Neural cell (in vitro differentiated cells): Measurements from ENCODE around the gene USO1.

Experiments used
- EP300 ChIP-seq: fragments of 450-650 bp; conservative IDR thresholded peaks from 2 replicates; pipeline ENCODE4 v1.6.1; 2014; ENCODE audit warnings: antibody characterized with exemption, mild to moderate bottlenecking, moderate library complexity; ENCODE audit not compliant: poor library complexity, severe bottlenecking
- EZH2 ChIP-seq: fragments of 200-600, 300-800 bp; shearing (Covaris generic), sonication (generic); IDR thresholded peaks from 2 replicates; pipeline ENCODE4 v1.6.1; 2014; ENCODE audit warnings: antibody characterized with exemption, low read length, borderline replicate concordance, mild to moderate bottlenecking; ENCODE audit not compliant: insufficient read depth, poor library complexity, severe bottlenecking
- MXI1 ChIP-seq: fragments of 450-650 bp; conservative IDR thresholded peaks from 2 replicates; pipeline ENCODE4 v1.6.1; 2014; ENCODE audit warnings: antibody characterized with exemption, mild to moderate bottlenecking; ENCODE audit not compliant: poor library complexity, severe bottlenecking
- POLR2AphosphoS5 ChIP-seq: IDR thresholded peaks from 2 replicates; pipeline ENCODE4 v1.6.1; 2012
- SMC3 ChIP-seq: fragments of 450-650 bp; conservative IDR thresholded peaks from 2 replicates; pipeline ENCODE4 v1.6.1; 2014; ENCODE audit warnings: antibody characterized with exemption, mild to moderate bottlenecking, moderate library complexity; ENCODE audit not compliant: poor library complexity
- TAF1 ChIP-seq: IDR thresholded peaks from 2 replicates; pipeline ENCODE4 v1.6.1; 2012; ENCODE audit warnings: low read depth
- TF ChIP-seq, protein P1 (sequence below): fragments of 450-650 bp; IDR thresholded peaks from 2 replicates; pipeline ENCODE4 v1.5.1; 2014; ENCODE audit warnings: antibody characterized with exemption, mild to moderate bottlenecking, moderate library complexity; ENCODE audit not compliant: poor library complexity, severe bottlenecking

DNA sequence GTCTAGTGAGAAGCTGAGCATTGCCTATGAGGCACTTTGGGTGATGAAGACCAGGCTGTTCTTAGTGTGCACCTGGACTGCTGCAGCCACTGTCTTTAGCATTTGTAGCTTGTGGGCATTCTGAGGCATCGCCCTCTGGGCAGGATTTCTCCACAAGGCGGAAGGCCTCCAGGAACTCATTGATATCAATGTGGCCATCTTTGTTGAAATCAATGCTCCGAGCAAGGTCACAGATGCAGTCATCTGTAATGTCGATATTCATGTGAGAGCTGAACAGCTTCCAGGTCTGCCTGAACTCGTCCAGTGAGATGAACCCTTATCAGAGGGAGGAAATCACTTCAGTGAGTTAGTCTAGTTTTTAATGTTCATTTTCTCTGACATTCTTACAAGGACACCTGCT, 136.2 kb downstream of the USO1 start:
- no peak for TF ChIP-seq POLR2AphosphoS5
- TF ChIP-seq, protein P1, sequence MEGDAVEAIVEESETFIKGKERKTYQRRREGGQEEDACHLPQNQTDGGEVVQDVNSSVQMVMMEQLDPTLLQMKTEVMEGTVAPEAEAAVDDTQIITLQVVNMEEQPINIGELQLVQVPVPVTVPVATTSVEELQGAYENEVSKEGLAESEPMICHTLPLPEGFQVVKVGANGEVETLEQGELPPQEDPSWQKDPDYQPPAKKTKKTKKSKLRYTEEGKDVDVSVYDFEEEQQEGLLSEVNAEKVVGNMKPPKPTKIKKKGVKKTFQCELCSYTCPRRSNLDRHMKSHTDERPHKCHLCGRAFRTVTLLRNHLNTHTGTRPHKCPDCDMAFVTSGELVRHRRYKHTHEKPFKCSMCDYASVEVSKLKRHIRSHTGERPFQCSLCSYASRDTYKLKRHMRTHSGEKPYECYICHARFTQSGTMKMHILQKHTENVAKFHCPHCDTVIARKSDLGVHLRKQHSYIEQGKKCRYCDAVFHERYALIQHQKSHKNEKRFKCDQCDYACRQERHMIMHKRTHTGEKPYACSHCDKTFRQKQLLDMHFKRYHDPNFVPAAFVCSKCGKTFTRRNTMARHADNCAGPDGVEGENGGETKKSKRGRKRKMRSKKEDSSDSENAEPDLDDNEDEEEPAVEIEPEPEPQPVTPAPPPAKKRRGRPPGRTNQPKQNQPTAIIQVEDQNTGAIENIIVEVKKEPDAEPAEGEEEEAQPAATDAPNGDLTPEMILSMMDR = no peak
- TF ChIP-seq EP300 = no peak
- no peak for TF ChIP-seq SMC3
- no peak for TF ChIP-seq TAF1
- no peak for TF ChIP-seq MXI1
- TF ChIP-seq EZH2 = no peak
